Prostate gland (tissue), 2 donors: ENCODE measurements around the gene NEDD4L.

Experiments used
- CTCF ChIP-seq, 4 experiments: fragments of 200-600 bp in 2 of 4; fragments of 450-650 bp in 2 of 4; sonication (generic) in 2 of 4; IDR thresholded peaks; 1 replicate in 3 of 4; 2 replicates in 1 of 4; pipeline ENCODE4 v1.5.1; 2016 to 2019; ENCODE audit warnings: antibody characterized with exemption in 4 of 4, mild to moderate bottlenecking in 2 of 4, moderate library complexity in 2 of 4
- POLR2A ChIP-seq: fragments of 450-650 bp; IDR thresholded peaks from one replicate; pipeline ENCODE4 v1.6.1; 2016; ENCODE audit warnings: antibody characterized with exemption, mild to moderate bottlenecking
- POLR2AphosphoS5 ChIP-seq: sonication (generic); formaldehyde crosslinking; IDR thresholded peaks from one replicate; pipeline ENCODE4 v1.6.1; 2017; ENCODE audit warnings: antibody characterized with exemption

DNA sequence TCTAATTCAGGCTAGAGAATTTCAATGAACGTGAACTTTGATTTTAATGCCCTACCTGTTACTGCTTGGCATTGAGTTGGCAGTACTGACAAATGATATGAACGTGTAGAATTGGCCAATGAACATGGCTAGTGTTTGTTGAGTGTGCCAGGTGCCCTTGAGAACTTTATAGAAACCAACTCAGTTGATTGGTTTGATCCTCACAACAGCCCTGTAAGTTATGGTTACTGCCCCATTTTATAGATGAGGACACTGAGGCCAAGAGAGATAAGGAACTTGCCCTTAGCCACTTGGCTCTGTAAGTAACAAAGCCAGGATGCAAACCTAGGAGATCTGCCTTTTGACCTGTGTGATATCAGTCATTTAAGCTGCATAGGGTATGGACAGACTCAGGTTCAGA is 275.7 kb downstream of the NEDD4L start:
- TF ChIP-seq CTCF (IDR thresholded peaks at IDR 0.05) = no peak
- TF ChIP-seq POLR2AphosphoS5 = no peak
- no peak for TF ChIP-seq POLR2A
